SK-N-MC (cell line): ENCODE measurements around the gene ASCC2.
"Not testable (repeated sequence)": the region's sequence is repeated elsewhere in the genome, so short reads cannot be mapped to it uniquely, and the experiment has no call there.

Source experiments
- EZH2 ChIP-seq: fragments of 200-600 bp; sonication (generic); IDR thresholded peaks from one replicate; pipeline ENCODE4 v1.6.1; 2017; ENCODE audit warnings: antibody characterized with exemption
- POLR2AphosphoS5 ChIP-seq: IDR thresholded peaks from 2 replicates; pipeline ENCODE4 v1.6.1; 2012; ENCODE audit warnings: mild to moderate bottlenecking, low read depth, low read length, borderline replicate concordance

GRCh38 chr22:29827726-29828125 is 10.3 kb downstream of the ASCC2 start:
- TF ChIP-seq EZH2, POLR2AphosphoS5: not testable (repeated sequence)
